Stimulated activated memory B cell treated with anti-CD40 and anti-IgM and Interleukin-4, amounts not matched to agents 10 μg/mL and 1 μg/mL and 100 μg/mL, for 72 hours (primary cell): ENCODE data around the gene HIPK2.

Source experiments
- ATAC-seq: fragments of 150-1000 bp; cut with Tn5 transposase; 2 replicates; pipeline ENCODE4 v1.10.0; 2021
- H3K27ac Mint-ChIP-seq: one replicate; pipeline ENCODE4 v1.8.0; 2022; ENCODE audit warnings: mild to moderate bottlenecking, mixed read lengths
- H3K27me3 Mint-ChIP-seq: one replicate; pipeline ENCODE4 v1.8.0; 2022; ENCODE audit warnings: mixed read lengths
- H3K36me3 Mint-ChIP-seq: one replicate; pipeline ENCODE4 v1.8.0; 2022; ENCODE audit warnings: mixed read lengths
- H3K4me1 Mint-ChIP-seq: one replicate; pipeline ENCODE4 v1.8.0; 2022; ENCODE audit warnings: mixed read lengths
- H3K4me3 Mint-ChIP-seq: one replicate; pipeline ENCODE4 v1.8.0; 2022; ENCODE audit warnings: mild to moderate bottlenecking, moderate library complexity, mixed read lengths
- H3K9me3 Mint-ChIP-seq: one replicate; pipeline ENCODE4 v1.8.0; 2022; ENCODE audit warnings: mixed read lengths

HIPK2 gene

GRCh38 chr7:139709485-139709884 is 68.3 kb downstream of the HIPK2 start:
- Mint-ChIP-seq H3K36me3 (peaks cover 73% of the 10 kb centered on the region), H3K4me1 (peaks cover 71% of the 10 kb centered on the region), H3K9me3 (peaks cover under 1% of the 10 kb centered on the region), H3K4me3 (no peak overlapping the region), H3K27ac (peak overlapping the region; percentile 50), H3K27me3 (no peaks in the 10 kb centered on the region)
- no peak for ATAC-seq

GRCh38 chr7:139708541-139708940 is 69.3 kb downstream of the HIPK2 start:
- Mint-ChIP-seq H3K36me3 (peaks cover 76% of the 10 kb centered on the region), H3K4me1 (peaks cover 72% of the 10 kb centered on the region), H3K27ac (peak overlapping the region; percentile 43), H3K9me3 (peaks cover 7% of the 10 kb centered on the region), H3K27me3 (no peaks in the 10 kb centered on the region), H3K4me3 (no peak overlapping the region)
- ATAC-seq = peak; percentile 94

- no peak overlapping the region for H3K4me3 Mint-ChIP-seq
- H3K4me1 Mint-ChIP-seq = peaks cover 78% of the 10 kb centered on the region
- H3K27me3 Mint-ChIP-seq = no peaks in the 10 kb centered on the region
- no peak for ATAC-seq
- H3K27ac Mint-ChIP-seq = peak overlapping the region; percentile 43
- H3K36me3 Mint-ChIP-seq = peaks cover 62% of the 10 kb centered on the region
- peaks cover 7% of the 10 kb centered on the region for H3K9me3 Mint-ChIP-seq
Measured at GRCh38 chr7:139706837-139707236, 71.0 kb downstream of the HIPK2 start.

- H3K4me1 Mint-ChIP-seq = peaks cover 86% of the 10 kb centered on the region
Measured at GRCh38 chr7:139704308-139704879, 73.4 kb downstream of the HIPK2 start.

GRCh38 chr7:139703487-139704307 is 74.1 kb downstream of the HIPK2 start:
- no peak for ATAC-seq
- H3K4me3 Mint-ChIP-seq = no peak overlapping the region
- H3K36me3 Mint-ChIP-seq = peaks cover 64% of the 10 kb centered on the region
- no peaks in the 10 kb centered on the region for H3K27me3 Mint-ChIP-seq
- peak overlapping the region; percentile 87 for H3K27ac Mint-ChIP-seq
- peaks cover 7% of the 10 kb centered on the region for H3K9me3 Mint-ChIP-seq
- peaks cover 86% of the 10 kb centered on the region for H3K4me1 Mint-ChIP-seq

More at GRCh38 chr7:139704308-139704879, 73.4 kb downstream of the HIPK2 start:
- peak overlapping the region; percentile 87 for H3K27ac Mint-ChIP-seq
- peaks cover 7% of the 10 kb centered on the region for H3K9me3 Mint-ChIP-seq
- H3K36me3 Mint-ChIP-seq = peaks cover 58% of the 10 kb centered on the region
- H3K4me3 Mint-ChIP-seq = peak overlapping the region; percentile 22
- H3K27me3 Mint-ChIP-seq = no peaks in the 10 kb centered on the region
- no peak for ATAC-seq

- Mint-ChIP-seq H3K36me3 (peaks cover 66% of the 10 kb centered on the region), H3K4me1 (peaks cover 86% of the 10 kb centered on the region), H3K27ac (peak overlapping the region; percentile 87), H3K4me3 (peak overlapping the region; percentile 13), H3K27me3 (no peaks in the 10 kb centered on the region), H3K9me3 (peaks cover 7% of the 10 kb centered on the region)
- ATAC-seq = peak; percentile 81
Measured at GRCh38 chr7:139702811-139703486, 74.8 kb downstream of the HIPK2 start.

- Mint-ChIP-seq H3K27me3 (no peaks in the 10 kb centered on the region), H3K27ac (peak overlapping the region; percentile 87), H3K36me3 (peaks cover 60% of the 10 kb centered on the region), H3K9me3 (peaks cover 7% of the 10 kb centered on the region), H3K4me1 (peaks cover 80% of the 10 kb centered on the region), H3K4me3 (no peak overlapping the region)
- ATAC-seq = no peak
Measured at GRCh38 chr7:139702313-139702731, 75.5 kb downstream of the HIPK2 start.

GRCh38 chr7:139701908-139702307 is 75.9 kb downstream of the HIPK2 start:
- H3K36me3 Mint-ChIP-seq = peaks cover 56% of the 10 kb centered on the region
- H3K27ac Mint-ChIP-seq = peak overlapping the region; percentile 87
- H3K9me3 Mint-ChIP-seq = peaks cover 7% of the 10 kb centered on the region
- H3K4me1 Mint-ChIP-seq = peaks cover 80% of the 10 kb centered on the region
- no peaks in the 10 kb centered on the region for H3K27me3 Mint-ChIP-seq
- H3K4me3 Mint-ChIP-seq = no peak overlapping the region
- ATAC-seq = no peak

- Mint-ChIP-seq H3K36me3 (peaks cover 51% of the 10 kb centered on the region), H3K9me3 (peaks cover 7% of the 10 kb centered on the region), H3K4me3 (no peak overlapping the region), H3K4me1 (peaks cover 87% of the 10 kb centered on the region), H3K27ac (peak overlapping the region; percentile 87), H3K27me3 (no peaks in the 10 kb centered on the region)
- ATAC-seq = no peak
Measured at GRCh38 chr7:139700505-139701235, 77.1 kb downstream of the HIPK2 start.

GRCh38 chr7:139699640-139700504 is 77.9 kb downstream of the HIPK2 start:
- H3K36me3 Mint-ChIP-seq = peaks cover 54% of the 10 kb centered on the region
- peak overlapping the region; percentile 87 for H3K27ac Mint-ChIP-seq
- no peak for ATAC-seq
- H3K4me1 Mint-ChIP-seq = peaks cover 91% of the 10 kb centered on the region
- no peaks in the 10 kb centered on the region for H3K27me3 Mint-ChIP-seq
- H3K4me3 Mint-ChIP-seq = no peak overlapping the region
- peaks cover 7% of the 10 kb centered on the region for H3K9me3 Mint-ChIP-seq

- Mint-ChIP-seq H3K9me3 (peaks cover under 1% of the 10 kb centered on the region), H3K36me3 (peaks cover 51% of the 10 kb centered on the region), H3K4me3 (peak overlapping the region; percentile 8), H3K27me3 (no peaks in the 10 kb centered on the region), H3K4me1 (peaks cover 90% of the 10 kb centered on the region), H3K27ac (peak overlapping the region; percentile 72)
- peak; percentile 46 for ATAC-seq
Measured at GRCh38 chr7:139698844-139699243, 79.0 kb downstream of the HIPK2 start.

- H3K27ac Mint-ChIP-seq = peak overlapping the region; percentile 72
- H3K4me1 Mint-ChIP-seq = peaks cover 85% of the 10 kb centered on the region
- H3K27me3 Mint-ChIP-seq = no peaks in the 10 kb centered on the region
- H3K9me3 Mint-ChIP-seq = no peaks in the 10 kb centered on the region
- H3K4me3 Mint-ChIP-seq = no peak overlapping the region
- H3K36me3 Mint-ChIP-seq = peaks cover 48% of the 10 kb centered on the region
- ATAC-seq = no peak
Measured at GRCh38 chr7:139698278-139698677, 79.5 kb downstream of the HIPK2 start.

GRCh38 chr7:139697056-139697455 is 80.7 kb downstream of the HIPK2 start:
- Mint-ChIP-seq H3K4me3 (no peak overlapping the region), H3K4me1 (peaks cover 73% of the 10 kb centered on the region)

GRCh38 chr7:139696552-139696951 is 81.2 kb downstream of the HIPK2 start:
- Mint-ChIP-seq H3K9me3 (no peaks in the 10 kb centered on the region), H3K36me3 (peaks cover 43% of the 10 kb centered on the region), H3K27me3 (no peaks in the 10 kb centered on the region), H3K4me1 (peaks cover 69% of the 10 kb centered on the region), H3K27ac (peak overlapping the region; percentile 70), H3K4me3 (no peak overlapping the region)
- ATAC-seq = peak; percentile 84

More at GRCh38 chr7:139697056-139697455, 80.7 kb downstream of the HIPK2 start:
- Mint-ChIP-seq H3K36me3 (peaks cover 48% of the 10 kb centered on the region), H3K27me3 (no peaks in the 10 kb centered on the region), H3K27ac (peak overlapping the region; percentile 70), H3K9me3 (no peaks in the 10 kb centered on the region)
- ATAC-seq = no peak
